NT2/D1 (cell line): ENCODE results near the gene ARHGEF4.

Experiments
- SUZ12 ChIP-seq: IDR thresholded peaks from 2 replicates; pipeline ENCODE4 v1.6.1; 2011; ENCODE audit not compliant: insufficient read length, insufficient read depth; ENCODE audit errors: extremely low read depth
- ZNF274 ChIP-seq: IDR thresholded peaks from 2 replicates; pipeline ENCODE4 v1.6.1; 2011; ENCODE audit warnings: mild to moderate bottlenecking, low read depth, low read length

DNA sequence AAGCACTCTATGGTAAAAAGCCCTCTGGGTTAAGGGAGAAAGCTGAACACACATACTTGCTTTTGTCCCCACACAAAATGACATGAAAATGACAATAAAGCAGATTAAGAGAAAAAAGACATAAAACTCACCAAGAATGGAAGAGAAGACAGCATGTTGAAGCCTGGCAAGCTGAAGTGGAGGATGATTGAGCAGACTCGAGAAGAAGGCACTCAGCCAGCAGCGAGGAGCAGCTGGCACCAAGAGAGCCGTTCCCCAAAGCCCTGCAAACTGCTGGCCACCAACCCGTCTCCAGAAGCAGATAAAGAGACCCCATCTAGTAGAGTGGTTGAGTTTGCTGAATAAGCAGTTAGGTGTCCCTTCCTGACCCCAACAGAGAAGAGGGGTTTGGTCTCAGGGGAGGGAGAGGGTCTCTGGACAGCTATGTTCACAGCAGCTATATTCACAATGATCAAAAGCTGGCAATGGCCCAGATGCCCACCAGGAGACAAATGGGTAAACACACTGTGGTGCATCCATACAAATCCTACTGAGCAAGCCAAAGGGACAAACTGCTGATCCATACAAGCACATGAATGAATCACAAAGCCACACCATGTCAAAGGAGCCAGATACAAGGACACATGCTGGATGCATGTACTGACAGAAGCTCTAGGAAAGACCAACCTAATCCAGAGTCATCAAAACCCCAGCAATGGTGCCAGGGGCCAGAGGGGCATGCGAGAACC is 219.7 kb downstream of the ARHGEF4 start:
- TF ChIP-seq SUZ12 (no peak), ZNF274 (no peak)
